GM12892 (cell line): ENCODE measurements around the gene ADCYAP1.

Experiments
- POLR2A ChIP-seq: IDR thresholded peaks from 2 replicates; pipeline ENCODE4 v1.6.1; 2011; ENCODE audit warnings: low read depth, low read length, control low read depth
- POLR2AphosphoS5 ChIP-seq: IDR thresholded peaks from 2 replicates; pipeline ENCODE4 v1.6.1; 2011; ENCODE audit warnings: low read depth, low read length, control low read depth

DNA sequence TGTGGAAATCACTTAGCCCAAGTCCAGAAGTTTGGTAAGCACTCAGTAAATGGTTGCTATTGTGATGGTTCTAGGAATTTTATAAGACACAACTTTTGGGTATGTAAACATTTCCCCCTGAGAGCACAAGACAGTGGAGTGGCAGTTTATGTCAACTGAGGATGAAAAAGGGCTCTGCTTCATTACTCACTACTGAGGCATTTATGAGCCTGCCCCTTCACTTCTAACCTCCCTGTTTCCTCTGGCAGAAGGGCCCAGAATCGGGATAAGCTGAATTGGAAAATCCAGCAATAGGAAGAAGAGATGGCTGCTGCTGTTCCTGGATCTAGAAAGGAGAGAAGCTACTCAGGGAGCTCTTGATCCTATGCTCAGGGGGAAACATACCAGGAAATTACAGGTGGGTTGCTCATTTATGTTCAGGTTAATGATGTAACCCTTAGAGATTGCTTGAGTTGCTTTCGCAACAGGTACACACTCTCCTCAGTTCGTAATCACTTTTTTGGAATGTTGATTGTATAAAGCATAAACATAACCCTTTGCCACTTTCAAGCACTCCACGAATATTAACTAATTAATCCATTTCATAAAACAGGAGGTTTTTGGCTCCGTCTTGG is 46.3 kb downstream of the ADCYAP1 start:
- TF ChIP-seq POLR2A = no peak
- no peak for TF ChIP-seq POLR2AphosphoS5
